ENCODE results near the gene SNAPC4. TPM values are rescaled to one million over a fixed set of nuclear protein-coding genes. Genes with fewer than 3 reads are reported as not detected.

The SNAPC4 gene
- polyA plus RNA-seq, 3 donors: 4.3 to 6.7 (median 4.9) TPM

- 75 to 78% (median 77%) methylated on average over 30 to 31 of the region's 31 CpGs for WGBS, 3 donors
- H3K27ac ChIP-seq (ENCODE audit: low read depth, low read length): no peak overlapping the region
Observed at GRCh38 chr9:136364942-136365774, 34.8 kb downstream of the SNAPC4 start.

DNA sequence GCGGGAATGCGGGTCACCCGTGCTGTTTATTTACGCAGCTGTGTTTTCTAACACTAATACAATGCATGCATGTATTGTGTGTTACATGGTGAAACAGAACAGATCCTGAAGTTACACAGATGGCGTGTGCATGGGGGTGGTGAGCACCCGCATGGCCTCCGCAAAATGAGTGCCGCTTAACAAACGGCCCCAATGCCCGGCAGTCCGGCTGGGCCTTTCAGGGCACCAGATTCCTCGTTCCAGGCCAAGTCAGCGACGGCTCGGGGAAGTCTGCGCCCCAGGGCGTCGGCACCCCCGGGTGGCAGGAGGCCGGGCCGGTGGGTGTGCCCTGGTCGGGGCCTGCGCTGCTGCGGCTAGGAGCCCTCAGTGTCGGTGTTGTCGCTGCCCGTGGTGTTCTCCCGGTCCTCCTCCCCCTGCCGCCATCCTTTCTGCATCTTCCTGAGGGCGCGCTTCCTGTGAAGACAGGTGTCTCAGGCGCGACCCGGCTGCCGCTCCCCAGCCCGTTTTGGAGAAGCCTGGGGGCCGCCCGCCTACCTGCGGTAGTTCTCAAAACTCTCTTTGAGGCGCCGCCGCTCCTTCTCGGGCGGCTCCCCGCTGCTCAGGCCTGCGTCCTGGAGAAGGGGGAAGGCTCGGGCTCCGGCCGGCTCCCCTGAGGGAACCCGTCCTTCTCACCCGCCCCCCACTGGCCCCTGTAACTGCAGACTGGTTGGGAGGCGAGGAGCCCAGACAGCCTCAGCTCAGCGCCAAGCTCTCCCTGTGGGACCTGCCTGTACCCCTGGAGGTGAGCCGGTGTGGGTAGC is 35.8 kb downstream of the SNAPC4 start:
- 31 to 40% (median 36%) methylated on average over 41 to 54 of the region's 54 CpGs for WGBS, 3 donors
- H3K27ac ChIP-seq (ENCODE audit: low read depth, low read length): no peak overlapping the region

DNA sequence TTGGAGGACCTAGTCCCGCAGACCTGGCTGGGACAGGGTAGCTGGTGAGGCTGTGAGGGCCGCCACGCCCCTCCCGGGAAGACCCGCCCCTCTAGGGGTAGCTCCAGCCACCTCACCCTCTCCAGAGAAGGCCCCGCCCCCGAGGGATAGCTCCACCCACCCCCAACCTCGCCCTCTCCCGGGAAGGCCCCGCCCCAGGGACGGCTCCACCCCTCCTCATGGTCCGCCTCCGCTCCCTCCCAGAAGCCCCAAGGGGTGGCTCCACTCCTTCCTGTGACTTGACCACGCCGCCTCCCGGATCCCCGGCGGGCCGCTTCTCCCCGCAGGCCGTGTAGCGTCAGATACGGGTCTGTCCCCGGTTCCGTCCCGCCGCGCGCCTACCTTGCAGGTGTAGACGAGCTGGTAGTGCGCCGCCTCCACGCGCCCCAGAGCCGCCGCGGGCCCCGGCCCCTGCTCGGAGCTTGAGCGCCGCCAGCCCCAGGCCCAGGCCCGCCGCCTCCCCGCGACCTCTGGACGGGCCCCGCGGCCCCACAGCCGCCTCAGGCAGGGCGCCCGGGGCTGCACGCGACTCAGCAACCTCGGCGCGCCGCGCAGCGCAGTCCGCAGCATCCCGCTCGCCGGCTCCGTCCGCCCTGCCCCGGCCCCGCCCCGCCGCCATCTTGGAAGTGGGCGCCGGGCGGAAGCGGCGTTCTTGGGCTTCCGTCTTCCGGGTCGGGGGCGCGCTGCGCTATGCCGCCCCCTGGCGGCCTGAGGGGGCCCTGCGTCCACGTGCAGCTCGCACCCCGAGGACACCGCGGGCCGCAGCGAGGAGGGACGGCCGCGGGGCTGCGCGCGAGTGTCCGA is 36.6 kb downstream of the SNAPC4 start, which contains the start of gene DNLZ:
TSS of gene DNLZ (minus strand) at position 639 of the 843 bp plus-strand sequence. CDS start at position 609, 30 bp downstream.
- peak within 1 kb of the TSS; percentile 82 for H3K27ac ChIP-seq (ENCODE audit: low read depth, low read length)

GRCh38 chr9:136362450-136362784 is 37.6 kb downstream of the SNAPC4 start:
- 79 to 87% (median 83%) methylated on average over 6 of the region's 6 CpGs for WGBS, 3 donors
- no peak overlapping the region for H3K27ac ChIP-seq (ENCODE audit: low read depth, low read length)

More for the DNA sequence above, 36.6 kb downstream of the SNAPC4 start, which contains the start of gene DNLZ:
- 1% methylated on average over 63 to 97 of the region's 97 CpGs for WGBS, 3 donors

DNA sequence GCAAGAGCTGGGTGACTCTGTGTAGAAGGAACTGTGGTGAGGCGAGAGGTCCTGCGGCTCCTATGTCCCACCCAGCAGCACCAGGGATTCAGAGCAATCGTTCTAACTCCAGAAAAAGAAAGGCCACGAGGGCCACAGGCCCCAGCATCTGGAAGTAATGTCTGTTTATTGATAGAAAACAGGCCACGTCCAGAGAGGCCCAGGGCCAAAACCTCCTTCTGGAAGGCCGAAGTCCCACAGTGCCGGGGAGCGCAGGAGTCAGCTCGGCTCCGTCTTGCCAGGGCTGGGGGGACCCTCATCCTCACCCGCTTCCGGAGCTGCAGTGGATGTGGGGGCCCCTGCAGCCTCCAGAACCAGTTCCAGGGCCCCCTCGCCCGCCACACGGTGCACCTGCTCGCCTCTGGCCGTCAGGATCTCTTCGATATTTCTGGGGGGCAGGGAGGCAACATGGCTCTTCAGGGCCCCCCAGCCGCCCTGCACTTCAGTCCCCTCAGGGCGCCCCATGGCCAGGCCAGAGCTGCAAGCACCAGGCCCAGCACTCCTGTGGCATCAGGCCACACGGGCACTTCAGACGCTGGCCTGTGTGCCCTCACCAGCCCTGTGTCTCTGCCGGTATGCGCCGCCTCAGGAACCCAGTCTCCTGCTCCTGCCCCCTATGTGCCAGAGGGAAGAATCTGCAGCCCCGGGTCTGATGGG is 38.1 kb downstream of the SNAPC4 start:
- H3K27ac ChIP-seq (ENCODE audit: low read depth, low read length): no peak overlapping the region
- WGBS, 3 donors: 80 to 86% (median 83%) methylated on average over 24 to 26 of the region's 26 CpGs

GRCh38 chr9:136361047-136361753 is 38.8 kb downstream of the SNAPC4 start:
- WGBS, 3 donors: 71 to 86% (median 76%) methylated on average over 42 to 43 of the region's 43 CpGs
- H3K27ac ChIP-seq (ENCODE audit: low read depth, low read length): no peak overlapping the region

DNA sequence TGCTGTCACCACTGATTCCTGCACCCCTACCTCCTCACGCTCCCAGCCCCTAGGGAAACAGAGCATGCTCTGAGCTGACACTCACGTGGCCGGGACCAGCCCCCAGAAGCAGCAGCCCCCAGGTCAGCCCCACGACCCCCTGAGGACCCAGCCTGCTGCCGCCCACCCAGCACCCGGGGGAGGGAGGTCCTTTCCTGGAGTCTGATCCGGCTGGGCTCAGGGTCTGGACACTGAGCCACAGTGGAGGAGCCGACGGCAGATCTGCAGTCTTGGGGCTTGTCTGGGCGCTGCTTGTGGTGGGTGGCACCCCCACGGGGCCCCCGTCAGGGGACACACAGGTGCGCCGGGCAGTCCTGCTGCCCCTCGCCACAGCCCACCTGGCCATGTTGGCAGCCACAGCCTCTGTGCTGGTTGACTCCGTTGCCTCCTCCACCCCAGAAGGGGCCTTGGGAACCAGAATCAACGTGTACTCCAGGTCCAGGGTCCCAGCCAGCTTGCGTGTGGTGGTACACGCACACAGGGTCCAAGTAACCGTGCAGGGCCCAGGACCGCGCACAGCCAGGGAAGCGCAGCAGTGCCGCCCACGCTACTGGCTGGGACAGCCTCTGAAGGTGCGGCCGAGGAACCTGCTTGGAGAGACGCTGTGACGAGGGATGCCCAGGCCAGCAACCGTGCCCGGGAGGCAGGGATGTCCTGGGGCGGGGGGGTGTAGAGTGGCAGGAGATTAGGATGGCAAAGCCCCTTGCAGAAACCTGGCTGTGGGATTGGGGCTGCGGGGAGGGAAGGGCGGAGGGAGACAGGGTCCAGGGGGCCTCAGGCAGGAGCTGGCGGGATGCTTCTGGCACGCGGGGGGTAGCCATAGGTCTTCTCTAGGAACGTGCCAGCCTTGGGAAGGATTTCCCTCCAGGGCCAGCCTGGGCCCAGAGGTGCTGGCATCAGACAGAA is 39.9 kb downstream of the SNAPC4 start:
- 81 to 84% (median 82%) methylated on average over 38 of the region's 38 CpGs for WGBS, 3 donors
- no peak overlapping the region for H3K27ac ChIP-seq (ENCODE audit: low read depth, low read length)

- 66 to 71% (median 69%) methylated on average over 2 of the region's 2 CpGs for WGBS, 3 donors
- no peak overlapping the region for H3K27ac ChIP-seq (ENCODE audit: low read depth, low read length)
Observed at GRCh38 chr9:136358888-136359287, 41.1 kb downstream of the SNAPC4 start.

GRCh38 chr9:136358016-136358415 is 42.0 kb downstream of the SNAPC4 start:
- WGBS, 3 donors: 90 to 93% (median 91%) methylated on average over 28 to 29 of the region's 29 CpGs
- no peak overlapping the region for H3K27ac ChIP-seq (ENCODE audit: low read depth, low read length)

DNA sequence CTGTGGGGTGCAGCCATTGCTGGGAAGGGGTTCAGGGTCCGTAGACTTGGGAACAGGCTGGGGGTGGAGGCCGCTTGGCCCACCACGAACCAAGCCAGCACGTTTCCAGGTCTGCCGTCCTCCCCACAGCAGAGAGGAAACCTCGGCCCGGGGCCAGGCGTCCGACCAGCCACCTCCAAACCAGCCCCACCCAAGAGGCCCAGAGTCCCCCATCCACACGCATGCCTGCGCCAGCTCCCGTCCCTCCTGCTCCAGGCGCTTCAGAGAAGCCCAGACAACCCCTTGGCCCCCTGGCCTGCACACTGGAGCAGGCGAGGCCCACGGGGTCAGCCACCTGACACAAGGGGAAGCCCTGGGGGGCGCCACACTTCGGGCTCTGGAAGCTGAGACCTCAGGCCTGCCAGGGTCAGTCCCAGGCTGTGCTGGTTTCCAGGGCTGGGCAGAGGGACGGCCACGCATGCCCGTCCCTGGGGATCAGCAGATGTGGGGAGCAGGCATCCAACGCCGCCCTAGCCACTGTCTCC is 42.7 kb downstream of the SNAPC4 start:
- no peak overlapping the region for H3K27ac ChIP-seq (ENCODE audit: low read depth, low read length)
- 75 to 92% (median 78%) methylated on average over 18 to 22 of the region's 22 CpGs for WGBS, 3 donors

- 65 to 81% (median 78%) methylated on average over 53 to 54 of the region's 54 CpGs for WGBS, 3 donors
- H3K27ac ChIP-seq (ENCODE audit: low read depth, low read length): no peak overlapping the region
Observed at GRCh38 chr9:136355616-136356557, 44.1 kb downstream of the SNAPC4 start.

- H3K27ac ChIP-seq (ENCODE audit: low read depth, low read length): no peak overlapping the region
- WGBS, 3 donors: 49 to 58% (median 53%) methylated on average over 17 of the region's 17 CpGs
Observed at GRCh38 chr9:136354592-136355085, 45.3 kb downstream of the SNAPC4 start.

GRCh38 chr9:136353757-136354488 is 46.0 kb downstream of the SNAPC4 start:
- H3K27ac ChIP-seq (ENCODE audit: low read depth, low read length): no peak overlapping the region
- 71 to 73% (median 72%) methylated on average over 12 to 13 of the region's 13 CpGs for WGBS, 3 donors

DNA sequence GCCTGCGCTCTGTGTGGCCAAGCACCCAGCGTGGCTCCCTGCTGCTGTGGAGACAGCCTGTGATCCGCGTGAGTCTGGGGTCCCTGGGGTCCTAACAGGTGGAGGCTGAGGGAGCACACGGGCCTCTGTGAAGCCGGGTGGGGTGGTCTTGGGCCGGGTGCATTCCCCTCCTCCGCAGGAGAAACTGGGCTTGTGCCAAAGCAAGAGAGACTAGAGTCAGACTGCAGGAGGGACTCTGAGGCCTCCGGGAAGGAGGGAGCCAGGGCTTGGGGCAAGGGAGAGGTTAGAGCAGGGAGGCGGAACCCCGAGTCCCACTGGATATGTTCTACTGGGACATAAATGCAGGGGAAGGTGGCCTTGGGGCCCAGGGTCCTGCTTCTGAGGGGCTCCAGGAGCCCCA is 46.9 kb downstream of the SNAPC4 start:
- 79 to 87% (median 84%) methylated on average over 11 of the region's 11 CpGs for WGBS, 3 donors
- H3K27ac ChIP-seq (ENCODE audit: low read depth, low read length): no peak overlapping the region

Data from adipose tissue (tissue), 3 donors.